Sigmoid colon (tissue), 7 donors: ENCODE results near the gene RNU7-1. TPM values are rescaled to one million over a fixed set of nuclear protein-coding genes. Genes with fewer than 3 reads are reported as not detected.

Experiments used
- DNase-seq: peaks from one replicate; pipeline ENCODE4 v3.0.0-alpha.2; 2019
- H3K27ac ChIP-seq, 4 donors: fragments of 200-600 bp; sonication (generic); one replicate each; pipeline ENCODE4 v1.5.1; 2016 to 2019; ENCODE audit warnings: mild to moderate bottlenecking in 1 of 4
- H3K27me3 ChIP-seq, 3 donors: fragments of 200-600 bp; sonication (generic); one replicate each; pipeline ENCODE4 v1.5.1; 2019; ENCODE audit warnings: mild to moderate bottlenecking in 1 of 3
- H3K36me3 ChIP-seq, 4 donors: fragments of 200-600 bp; sonication (generic); one replicate each; pipeline ENCODE4 v1.5.1; 2016 to 2019
- H3K4me1 ChIP-seq, 4 donors: fragments of 200-600 bp; sonication (generic); one replicate each; pipeline ENCODE4 v1.5.1; 2017 to 2019
- H3K4me3 ChIP-seq, 4 donors: fragments of 200-600 bp; sonication (generic); one replicate each; pipeline ENCODE4 v1.5.1; 2017 to 2019; ENCODE audit warnings: mild to moderate bottlenecking in 2 of 4, moderate library complexity in 1 of 4
- H3K9me3 ChIP-seq, 4 donors: fragments of 200-600 bp in 3 of 4; sonication (generic) in 3 of 4; one replicate each; pipeline versions ENCODE4 v1.5.1 to v1.6.1; 2013 to 2019
- EP300 ChIP-seq, 4 donors: sonication (generic); formaldehyde crosslinking; IDR thresholded peaks; one replicate each; pipeline ENCODE4 v1.6.1; 2017; ENCODE audit warnings: antibody characterized with exemption in 4 of 4
- POLR2A ChIP-seq, 2 donors: fragments of 450-650 bp; IDR thresholded peaks; one replicate each; pipeline ENCODE4 v1.6.1; 2016; ENCODE audit warnings: antibody characterized with exemption in 2 of 2, mild to moderate bottlenecking in 2 of 2, moderate library complexity in 2 of 2
- POLR2AphosphoS5 ChIP-seq, 4 donors: sonication (generic); formaldehyde crosslinking; IDR thresholded peaks; one replicate each; pipeline ENCODE4 v1.6.1; 2017; ENCODE audit warnings: antibody characterized with exemption in 4 of 4
- WGBS, 2 donors: extraction: QIAGEN DNeasy Blood & Tissue Kit; methylation state at CpG; one replicate each; pipeline ENCODE4 v1.1.7; 2013; 5-methylcytosine and 5-hydroxymethylcytosine counted together
- intact Hi-C: fragments of 100-400 bp; cut with DNase I; formaldehyde crosslinking; loops from one replicate; pipeline ENCODE4 v1.15.1; 2023
- polyA plus RNA-seq, 3 donors: library from polyadenylated mRNA; stranded (reverse); fragments of 200-250 nt; gene quantifications; one replicate each; pipeline ENCODE4 v1.2.3, GENCODE V29; 2013
- total RNA-seq, 4 donors: library from RNA; depleted of rRNA; stranded (reverse); fragments of >200 nt; gene quantifications; one replicate each; pipeline ENCODE4 v1.1.0, GENCODE V29; 2016
- TF ChIP-seq, protein P1 (sequence below), 4 experiments: fragments of 450-650 bp in 3 of 4; fragments of 200-600 bp in 1 of 4; IDR thresholded peaks; one replicate each; pipeline ENCODE4 v1.5.1; 2016 to 2019; ENCODE audit warnings: antibody characterized with exemption in 4 of 4, mild to moderate bottlenecking in 3 of 4, moderate library complexity in 2 of 4
- donor health status: healthy with polysubstance abuse.
- donor health status: Bipolar disorder and iron deficiency.
- donor health status: healthy.

The RNU7-1 gene
- total and polyA plus RNA-seq, 7 donors, result not detected

DNA sequence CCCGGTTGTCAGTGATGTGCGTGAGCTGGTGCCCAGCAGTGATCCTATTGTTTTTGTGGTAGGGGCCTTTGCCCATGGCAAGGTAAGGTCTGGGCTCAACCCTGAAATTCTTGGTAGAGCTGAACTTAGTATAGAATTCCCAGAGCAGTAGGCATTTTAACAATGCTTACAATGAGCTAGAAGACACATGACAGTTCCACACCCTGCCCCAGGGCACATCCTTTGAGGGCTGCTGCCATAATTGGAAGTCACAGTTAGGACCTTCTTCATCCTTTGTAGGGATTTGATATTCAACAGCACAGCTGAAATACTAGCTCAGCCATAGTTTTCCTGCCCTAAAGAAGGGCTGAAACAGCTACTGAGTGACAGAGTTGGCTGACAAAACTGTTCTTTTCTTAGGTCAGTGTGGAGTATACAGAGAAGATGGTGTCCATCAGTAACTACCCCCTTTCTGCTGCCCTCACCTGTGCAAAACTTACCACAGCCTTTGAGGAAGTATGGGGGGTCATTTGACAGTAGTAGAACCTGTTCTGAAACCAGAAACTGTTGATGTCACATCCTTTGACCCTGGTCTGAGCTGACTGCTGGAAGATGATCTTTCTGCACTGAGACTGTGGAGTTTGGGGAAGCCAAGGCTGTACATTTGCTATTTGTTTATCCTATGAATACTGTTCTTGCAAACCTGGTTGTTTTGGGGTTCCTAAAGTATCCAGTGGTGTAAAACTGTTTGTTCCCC lies 31.8 kb downstream of the RNU7-1 start:
- H3K36me3 ChIP-seq, result peaks cover 20 to 66% (median 48%) of the 10 kb centered on the region in 4 donors
- intact Hi-C loops, result no loop called here

DNA sequence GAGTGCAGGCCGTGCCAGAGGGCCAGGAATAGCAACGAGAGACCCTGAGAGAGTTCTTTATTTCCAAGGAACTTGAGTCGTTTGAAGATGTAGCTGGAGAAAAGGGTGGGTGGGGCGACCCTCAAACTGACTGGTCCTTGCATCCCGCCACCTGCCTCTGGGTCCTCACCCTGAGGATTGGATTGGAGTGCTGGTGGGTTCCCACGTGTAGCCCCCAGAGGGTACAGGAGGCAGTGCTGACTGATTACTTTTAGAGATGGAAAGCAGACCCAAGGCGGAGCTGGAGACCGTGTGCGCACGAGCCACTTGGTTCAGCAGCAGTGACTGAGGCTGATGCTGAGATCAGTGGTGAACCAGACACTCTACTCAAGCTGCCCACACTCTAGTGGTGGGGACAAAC lies 34.0 kb downstream of the RNU7-1 start:
- Histone ChIP-seq H3K9me3 (no peaks in the 10 kb centered on the region), H3K36me3 (peaks cover 34 to 88% (median 61%) of the 10 kb centered on the region in 4 donors), H3K27me3 (no peaks in the 10 kb centered on the region), H3K4me1 (no peaks in the 10 kb centered on the region), H3K27ac (no peak overlapping the region), H3K4me3 (no peak overlapping the region)
- TF ChIP-seq, protein P1, sequence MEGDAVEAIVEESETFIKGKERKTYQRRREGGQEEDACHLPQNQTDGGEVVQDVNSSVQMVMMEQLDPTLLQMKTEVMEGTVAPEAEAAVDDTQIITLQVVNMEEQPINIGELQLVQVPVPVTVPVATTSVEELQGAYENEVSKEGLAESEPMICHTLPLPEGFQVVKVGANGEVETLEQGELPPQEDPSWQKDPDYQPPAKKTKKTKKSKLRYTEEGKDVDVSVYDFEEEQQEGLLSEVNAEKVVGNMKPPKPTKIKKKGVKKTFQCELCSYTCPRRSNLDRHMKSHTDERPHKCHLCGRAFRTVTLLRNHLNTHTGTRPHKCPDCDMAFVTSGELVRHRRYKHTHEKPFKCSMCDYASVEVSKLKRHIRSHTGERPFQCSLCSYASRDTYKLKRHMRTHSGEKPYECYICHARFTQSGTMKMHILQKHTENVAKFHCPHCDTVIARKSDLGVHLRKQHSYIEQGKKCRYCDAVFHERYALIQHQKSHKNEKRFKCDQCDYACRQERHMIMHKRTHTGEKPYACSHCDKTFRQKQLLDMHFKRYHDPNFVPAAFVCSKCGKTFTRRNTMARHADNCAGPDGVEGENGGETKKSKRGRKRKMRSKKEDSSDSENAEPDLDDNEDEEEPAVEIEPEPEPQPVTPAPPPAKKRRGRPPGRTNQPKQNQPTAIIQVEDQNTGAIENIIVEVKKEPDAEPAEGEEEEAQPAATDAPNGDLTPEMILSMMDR (IDR thresholded peaks at IDR 0.05), result no peak
- TF ChIP-seq EP300 (IDR thresholded peaks at IDR 0.05) (no peak), POLR2AphosphoS5 (IDR thresholded peaks at IDR 0.05) (no peak), POLR2A (IDR thresholded peaks at IDR 0.05) (no peak)
- no peak for DNase-seq
- intact Hi-C loops, result no loop called here
- WGBS, 2 donors, result 82 to 87% methylated on average over 10 of the region's 10 CpGs

More for the DNA sequence above, 31.8 kb downstream of the RNU7-1 start:
- H3K4me3 ChIP-seq, result no peak overlapping the region
- H3K27me3 ChIP-seq, result no peaks in the 10 kb centered on the region
- H3K4me1 ChIP-seq, result peaks cover 0 to 10% (median 9%) of the 10 kb centered on the region in 4 donors
- DNase-seq, result peak; percentile 35
- 84 to 90% methylated on average over 2 of the region's 2 CpGs for WGBS, 2 donors
- H3K9me3 ChIP-seq, result no peaks in the 10 kb centered on the region
- no peak overlapping the region for H3K27ac ChIP-seq
- TF ChIP-seq EP300 (IDR thresholded peaks at IDR 0.05) (no peak), POLR2A (IDR thresholded peaks at IDR 0.05) (no peak), POLR2AphosphoS5 (IDR thresholded peaks at IDR 0.05) (no peak)
- TF ChIP-seq, protein P1 (IDR thresholded peaks at IDR 0.05), result no peak

DNA sequence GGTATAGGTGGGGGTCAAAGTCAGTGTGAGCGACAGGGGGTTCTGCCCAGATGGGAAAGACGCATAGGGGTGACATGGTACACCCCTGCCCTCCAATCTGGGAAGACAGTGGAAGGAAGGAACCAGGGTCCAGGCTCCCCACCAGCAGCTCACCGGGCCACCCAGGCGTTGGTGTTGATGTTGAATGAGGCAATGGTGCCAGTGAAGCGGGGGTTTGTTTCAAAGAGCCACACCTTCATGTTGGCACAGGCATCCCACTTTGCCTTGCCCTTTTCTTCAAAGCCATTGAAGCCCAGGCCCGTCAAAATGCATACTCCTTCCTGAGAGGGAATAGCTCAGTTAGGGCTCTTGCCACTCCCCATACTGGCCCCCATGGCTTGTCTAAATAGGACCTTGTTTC lies 34.6 kb downstream of the RNU7-1 start:
- Histone ChIP-seq H3K27ac (no peak overlapping the region), H3K36me3 (peaks cover 34 to 93% (median 64%) of the 10 kb centered on the region in 4 donors), H3K4me1 (no peaks in the 10 kb centered on the region), H3K9me3 (no peaks in the 10 kb centered on the region), H3K27me3 (no peaks in the 10 kb centered on the region), H3K4me3 (no peak overlapping the region)
- TF ChIP-seq POLR2A (IDR thresholded peaks at IDR 0.05), result no peak
- TF ChIP-seq, protein P1 (IDR thresholded peaks at IDR 0.05), result no peak
- TF ChIP-seq POLR2AphosphoS5 (IDR thresholded peaks at IDR 0.05), result no peak
- no peak for TF ChIP-seq EP300 (IDR thresholded peaks at IDR 0.05)
- WGBS, 2 donors, result 86 to 91% methylated on average over 6 of the region's 6 CpGs
- intact Hi-C loops, result no loop called here
- no peak for DNase-seq

DNA sequence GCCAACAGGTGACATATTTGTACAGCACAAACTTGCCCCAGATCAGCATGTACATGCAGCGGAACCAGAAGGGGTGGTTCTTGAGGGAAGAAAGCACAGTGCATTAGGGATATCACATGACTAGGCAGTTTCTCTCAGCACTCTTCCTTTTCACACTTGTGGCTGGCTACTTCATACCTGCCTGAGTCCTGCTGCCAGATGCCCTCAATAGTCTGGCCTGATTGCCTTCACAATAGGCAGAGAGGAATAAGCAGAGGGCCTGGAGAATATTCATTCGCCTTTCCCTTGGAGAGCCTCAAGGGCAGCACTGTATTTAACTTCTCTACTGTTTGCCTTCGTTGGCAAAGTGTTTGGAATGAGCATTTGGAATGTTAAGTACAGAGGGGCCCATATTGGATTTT lies 35.0 kb downstream of the RNU7-1 start:
- Histone ChIP-seq H3K9me3 (no peaks in the 10 kb centered on the region), H3K4me3 (no peak overlapping the region), H3K27me3 (no peaks in the 10 kb centered on the region), H3K4me1 (no peaks in the 10 kb centered on the region), H3K36me3 (peaks cover 34 to 94% (median 64%) of the 10 kb centered on the region in 4 donors), H3K27ac (no peak overlapping the region)
- 81 to 85% methylated on average over 3 of the region's 3 CpGs for WGBS, 2 donors
- intact Hi-C loops, result no loop called here
- DNase-seq, result no peak
- TF ChIP-seq POLR2AphosphoS5 (IDR thresholded peaks at IDR 0.05) (no peak), EP300 (IDR thresholded peaks at IDR 0.05) (no peak), POLR2A (IDR thresholded peaks at IDR 0.05) (no peak)
- TF ChIP-seq, protein P1 (IDR thresholded peaks at IDR 0.05), result no peak
